HG03025 (cell line): ENCODE measurements around the gene ABCA9.
"Not testable (repeated sequence)": the region's sequence is repeated elsewhere in the genome, so short reads cannot be mapped to it uniquely, and the experiment has no call there.

Experiments used
- ATAC-seq: cut with Tn5 transposase; IDR thresholded peaks from one replicate; pipeline ENCODE4 v1.9.1; 2021; ENCODE audit warnings: mild to moderate bottlenecking, moderate library complexity; ENCODE audit not compliant: unreplicated experiment, low FRiP score

The ABCA9 gene

DNA sequence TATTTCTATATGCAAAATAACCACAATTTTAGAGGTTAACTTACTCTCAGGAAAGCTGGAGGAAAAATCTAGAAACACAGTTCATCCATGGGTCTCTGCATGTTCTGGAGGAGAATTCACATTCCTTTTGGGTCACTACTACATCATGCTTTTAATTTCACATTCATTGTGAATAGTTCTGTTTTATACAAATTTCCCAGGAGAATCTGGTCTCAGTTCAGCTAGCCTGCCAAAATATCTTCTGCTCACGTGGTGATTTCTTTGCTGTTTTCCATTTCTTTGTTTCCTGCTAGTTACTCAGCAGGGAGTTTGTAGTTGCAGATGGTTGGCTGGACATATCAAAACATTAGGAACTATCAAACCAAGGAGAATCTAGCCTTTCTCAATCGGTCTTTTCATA, at the start of gene ABCA9:
ABCA9 (minus strand) TSS at position 106 of the 400 bp plus-strand sequence. CDS start 9,801 bp downstream, outside the sequence.
- no peak for ATAC-seq

DNA sequence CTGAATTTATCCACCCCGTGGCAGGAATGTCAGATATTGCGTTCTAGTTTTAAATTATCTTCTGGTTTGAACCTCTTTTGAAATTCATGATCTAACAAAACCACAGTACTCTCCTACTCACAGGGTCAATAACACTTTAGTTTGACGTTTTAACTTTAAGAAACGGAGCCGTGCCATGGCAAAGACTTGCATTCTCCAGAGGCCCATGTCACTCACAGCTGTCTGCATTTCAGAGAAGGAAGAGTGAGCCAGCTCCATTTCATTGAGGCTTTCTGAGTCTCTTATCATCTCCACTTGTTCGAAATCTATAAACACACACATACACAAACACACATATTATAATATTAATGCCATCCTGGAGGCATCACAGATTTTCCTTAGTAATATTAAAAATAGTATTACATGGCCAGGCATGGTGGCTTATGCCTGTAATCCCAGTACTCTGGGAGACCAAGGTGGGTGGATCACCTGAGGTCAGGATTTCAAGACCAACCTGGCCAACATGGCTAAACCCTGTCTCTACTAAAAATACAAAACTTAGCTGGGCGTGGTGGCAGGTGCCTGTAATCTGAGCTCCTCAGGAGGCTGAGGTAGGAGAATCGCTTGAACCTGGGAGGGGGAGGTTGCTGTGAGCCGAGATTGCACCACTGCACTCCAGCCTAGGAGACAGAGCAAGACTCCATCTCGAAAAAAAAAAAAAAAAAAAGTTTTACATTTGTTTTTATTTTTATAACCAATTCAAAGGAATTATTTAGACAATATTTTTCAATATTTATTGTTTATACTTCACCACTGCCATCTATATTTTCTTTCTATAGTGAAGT, 45.4 kb upstream of the ABCA9 start:
- ATAC-seq = no peak

DNA sequence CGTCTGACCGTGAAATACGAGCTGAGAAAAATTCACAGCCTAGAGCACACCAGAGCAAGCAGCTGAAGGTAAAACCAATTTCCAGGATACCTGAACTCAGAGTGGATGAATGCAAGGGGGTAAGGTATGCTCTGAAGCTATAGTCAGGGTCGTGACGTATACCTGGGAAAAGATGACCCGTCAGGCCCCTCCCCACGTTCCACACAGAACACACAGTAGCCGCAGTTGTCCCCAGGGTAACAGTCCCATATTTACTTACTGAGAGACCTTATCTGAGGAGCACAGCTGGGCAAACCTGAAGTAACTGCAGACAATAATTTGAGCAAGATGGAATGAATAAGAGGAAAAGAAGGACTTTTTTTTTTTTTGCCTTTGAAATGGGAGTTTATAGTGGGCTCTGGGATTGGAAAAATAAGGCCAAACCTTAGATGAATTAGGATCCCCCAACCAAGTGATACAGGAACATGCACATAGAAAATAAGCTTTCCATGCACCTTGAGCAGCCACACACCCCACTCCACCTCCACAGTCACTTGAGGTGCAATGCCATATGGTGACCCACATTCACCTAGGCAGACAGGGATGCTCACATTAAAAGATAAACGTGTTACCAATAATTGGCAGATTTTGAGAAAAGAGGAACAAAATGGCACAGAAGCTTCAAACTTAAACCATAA, 43.0 kb upstream of the ABCA9 start:
- ATAC-seq = no peak

DNA sequence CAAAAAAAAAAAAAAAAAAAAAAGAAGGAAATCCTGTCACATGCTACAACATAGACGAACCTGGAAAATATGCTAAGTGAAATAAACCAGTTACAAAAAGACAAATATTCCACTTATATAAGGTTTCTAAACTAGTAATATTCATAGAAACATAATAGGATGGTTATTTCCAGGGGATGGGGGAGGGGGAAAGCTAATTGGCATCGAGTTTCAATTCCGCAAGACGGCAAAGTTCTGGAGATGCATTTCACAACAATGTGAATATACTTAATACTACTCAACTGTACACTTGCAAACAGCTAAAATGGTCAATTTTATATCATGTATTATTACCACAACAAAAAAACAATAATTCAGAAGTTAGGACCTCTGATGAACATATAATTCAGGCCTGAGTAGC, 37.9 kb upstream of the ABCA9 start:
- ATAC-seq = no peak

DNA sequence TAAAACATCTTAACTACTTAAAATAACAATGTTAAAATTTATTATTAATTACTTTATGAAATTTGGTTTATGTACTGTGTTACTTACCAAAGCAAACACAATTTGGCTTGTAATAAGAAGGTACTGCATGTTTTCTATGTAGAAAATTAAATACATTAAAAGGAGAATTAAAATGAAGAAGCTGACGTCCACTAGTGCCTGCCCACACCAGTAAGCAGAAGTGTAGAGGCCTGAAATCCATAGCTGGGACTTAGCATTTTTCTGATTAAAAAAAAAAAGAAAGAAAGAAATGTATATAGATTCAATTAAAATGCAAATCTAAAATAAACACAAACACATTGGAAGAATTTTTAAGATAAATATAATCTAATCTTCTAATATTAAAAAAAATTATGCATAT, 35.8 kb upstream of the ABCA9 start:
- no peak for ATAC-seq

DNA sequence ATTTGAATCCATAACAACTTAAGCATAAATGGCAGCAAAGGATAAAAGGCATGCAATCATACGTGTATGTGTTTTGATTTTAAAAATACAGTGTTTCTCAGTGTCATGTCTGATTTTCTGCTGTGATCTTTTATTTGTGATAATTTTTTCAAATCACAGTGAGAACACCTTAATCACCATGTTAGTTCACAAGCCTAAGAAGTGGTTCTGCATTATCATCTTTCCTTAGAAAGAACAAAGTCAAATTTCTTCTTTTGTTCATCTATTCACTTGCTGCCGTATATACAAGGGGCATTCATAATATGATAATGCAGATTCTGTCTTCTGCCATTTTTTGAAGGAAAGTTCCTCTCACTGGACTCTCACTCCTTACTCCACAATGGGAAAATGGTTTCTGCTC, 33.3 kb upstream of the ABCA9 start:
- no peak for ATAC-seq

DNA sequence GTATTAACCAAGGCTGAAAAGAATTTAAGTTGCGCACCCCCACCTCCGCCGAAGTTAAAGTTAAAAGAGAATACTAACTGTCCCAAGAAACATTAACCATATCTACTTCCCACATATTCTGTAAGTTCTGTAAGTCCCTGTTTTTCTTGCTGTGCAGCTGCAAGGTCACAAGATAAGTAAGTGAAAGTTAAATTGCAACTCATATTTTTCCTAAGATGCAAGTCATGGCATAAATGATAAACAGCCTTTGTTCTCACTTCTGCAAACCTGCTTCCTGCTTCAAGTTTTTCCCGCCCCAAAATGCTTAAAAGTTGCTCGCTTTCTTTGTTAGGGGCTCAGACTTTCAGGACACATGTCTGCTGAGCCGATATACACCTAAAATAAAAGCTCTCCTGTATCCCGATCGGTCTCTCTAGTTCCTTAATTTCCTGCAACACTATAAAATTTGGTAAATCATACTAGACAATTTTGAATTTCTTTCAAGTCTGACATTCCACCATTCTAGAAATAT, 32.6 kb upstream of the ABCA9 start:
- ATAC-seq = no peak

DNA sequence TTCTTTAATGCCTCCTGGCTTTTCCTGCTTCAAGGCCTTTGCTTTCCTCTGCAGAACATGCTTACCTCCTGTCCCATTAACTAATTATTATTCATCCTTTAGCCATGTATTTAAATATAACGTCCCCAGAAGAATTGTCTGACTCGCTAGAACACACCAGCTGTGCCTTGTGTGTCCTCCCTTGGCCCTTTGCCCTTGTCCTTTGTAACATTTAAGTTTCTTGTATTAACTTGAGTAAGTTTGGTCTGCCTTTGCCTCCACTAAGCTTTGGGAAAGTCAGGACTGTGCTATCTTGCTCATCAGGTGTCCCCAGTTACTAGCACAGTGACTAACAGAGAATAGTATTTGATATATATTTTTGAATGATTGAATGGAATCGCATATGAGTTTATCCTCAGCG, 29.6 kb upstream of the ABCA9 start:
- no peak for ATAC-seq

DNA sequence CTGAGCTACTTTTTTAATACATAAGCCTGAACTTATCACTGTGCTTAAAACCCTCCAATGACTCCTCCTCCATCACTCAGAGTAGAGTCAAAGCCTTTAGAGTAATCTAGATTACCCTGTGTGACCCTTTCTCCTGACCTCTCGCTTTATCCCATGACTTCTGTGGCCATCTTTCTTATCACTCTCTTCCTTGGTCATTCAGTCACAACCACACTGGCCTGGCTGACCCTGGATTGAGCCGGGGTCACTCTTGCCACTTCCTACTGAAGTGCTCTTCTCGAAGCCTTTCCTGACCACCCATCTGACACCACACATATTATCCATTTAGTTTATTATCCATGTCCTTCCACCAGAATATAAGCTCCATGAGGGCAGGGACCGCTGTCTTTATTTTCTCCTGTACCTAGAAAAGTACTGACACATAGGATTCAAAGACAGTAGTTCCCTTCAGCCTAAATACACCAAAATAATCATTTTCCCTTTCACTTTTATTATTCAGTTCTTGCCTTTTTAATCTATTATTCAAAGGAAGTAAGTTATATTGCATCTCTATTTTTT, 28.0 kb upstream of the ABCA9 start:
- ATAC-seq = no peak

DNA sequence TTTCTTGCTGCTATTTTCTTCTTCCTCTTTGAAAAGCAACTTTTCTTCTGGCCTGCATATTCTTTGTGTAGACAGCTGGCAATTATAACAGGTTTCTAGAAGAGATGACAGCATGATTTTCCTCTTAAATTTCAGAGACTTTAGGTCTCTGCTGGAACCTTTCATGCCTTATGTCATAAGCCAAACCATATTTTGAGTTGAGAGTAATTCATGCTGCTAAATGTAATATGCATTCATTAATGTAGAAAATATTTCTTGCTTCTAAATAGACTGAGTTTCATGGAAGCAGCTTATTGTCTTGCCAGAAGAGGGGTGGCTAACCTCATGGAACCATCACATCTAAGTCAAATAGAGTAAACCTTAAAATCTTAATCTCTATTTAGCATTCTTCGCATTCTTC, 25.9 kb upstream of the ABCA9 start:
- no peak for ATAC-seq

GRCh38 chr17:69084911-69085310, 24.2 kb upstream of the ABCA9 start:
- no peak for ATAC-seq

DNA sequence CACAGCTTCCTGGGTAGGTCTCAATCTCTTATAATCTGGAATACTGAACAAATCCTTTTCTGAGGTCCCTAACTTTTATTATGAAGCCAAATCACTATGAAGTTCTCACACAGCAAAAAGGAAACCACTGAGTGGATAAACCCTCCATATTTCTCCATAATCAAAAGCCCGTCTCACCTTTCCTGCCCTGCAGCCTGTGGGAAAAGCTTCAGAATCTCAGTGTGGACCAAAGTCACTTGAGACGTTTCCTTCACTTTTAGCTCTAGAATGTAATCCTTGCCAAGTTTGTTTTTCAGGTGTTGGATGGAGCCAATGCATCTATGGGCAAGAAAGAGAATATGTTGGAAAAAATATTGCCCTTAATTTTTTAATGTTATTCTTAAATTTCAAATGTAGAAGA, 22.0 kb upstream of the ABCA9 start:
- no peak for ATAC-seq

GRCh38 chr17:69078864-69079263, 18.1 kb upstream of the ABCA9 start:
- ATAC-seq = no peak

DNA sequence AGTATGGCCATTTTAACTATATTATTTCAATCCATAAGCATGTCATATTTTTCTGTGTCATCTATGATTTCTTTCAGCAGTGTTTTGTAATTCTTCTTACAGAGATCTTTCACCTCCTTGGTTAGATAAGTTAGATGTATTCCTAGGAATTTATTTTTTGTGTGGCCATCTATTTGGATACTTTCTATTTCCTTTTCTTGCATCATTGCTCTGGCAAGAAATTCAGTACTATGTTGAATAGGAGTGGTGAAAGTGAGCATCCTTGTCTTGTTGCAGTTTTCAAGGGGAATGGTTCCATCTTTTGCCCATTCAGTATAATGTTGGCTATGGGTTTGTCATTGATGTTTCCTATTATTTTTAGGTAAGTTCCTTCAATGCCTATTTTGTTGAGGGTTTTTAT, 15.1 kb upstream of the ABCA9 start:
- ATAC-seq = no peak

DNA sequence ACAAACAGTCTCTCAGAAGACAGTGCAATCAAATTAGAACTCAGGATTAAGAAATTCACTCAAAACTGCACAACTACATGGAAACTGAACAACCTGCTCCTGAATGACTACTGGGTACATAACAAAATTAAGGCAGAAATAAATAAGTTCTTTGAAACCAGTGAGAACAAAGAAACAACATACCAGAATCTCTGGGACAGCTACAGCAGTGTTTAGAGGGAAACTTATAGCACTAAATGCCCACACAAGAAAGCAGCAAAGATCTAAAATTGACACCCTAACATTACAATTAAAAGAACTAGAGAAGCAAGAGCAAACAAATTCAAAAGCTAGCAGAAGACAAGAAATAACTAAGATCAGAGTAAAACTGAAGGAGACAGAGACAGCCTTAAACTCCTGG, 12.7 kb upstream of the ABCA9 start:
- ATAC-seq = not testable (repeated sequence)

- ATAC-seq = not testable (repeated sequence)
Observed at GRCh38 chr17:69072803-69073256, 12.1 kb upstream of the ABCA9 start.

DNA sequence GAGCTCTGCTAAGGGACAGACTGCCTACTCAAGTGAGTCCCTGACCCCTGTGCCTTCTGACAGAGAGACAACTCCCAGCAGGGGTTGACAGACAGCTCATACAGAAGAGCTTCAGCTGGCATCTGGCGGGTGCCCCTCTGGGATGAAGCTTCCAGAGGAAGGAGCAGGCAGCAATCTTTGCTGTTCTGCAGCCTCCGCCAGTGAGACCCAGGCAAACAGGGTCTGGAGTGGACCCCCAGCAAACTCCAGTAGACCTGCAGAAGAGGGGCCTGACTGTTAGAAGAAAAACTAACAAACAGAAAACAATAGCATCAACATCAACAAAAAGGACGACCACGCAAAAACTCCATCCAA, 10.5 kb upstream of the ABCA9 start:
- not testable (repeated sequence) for ATAC-seq

DNA sequence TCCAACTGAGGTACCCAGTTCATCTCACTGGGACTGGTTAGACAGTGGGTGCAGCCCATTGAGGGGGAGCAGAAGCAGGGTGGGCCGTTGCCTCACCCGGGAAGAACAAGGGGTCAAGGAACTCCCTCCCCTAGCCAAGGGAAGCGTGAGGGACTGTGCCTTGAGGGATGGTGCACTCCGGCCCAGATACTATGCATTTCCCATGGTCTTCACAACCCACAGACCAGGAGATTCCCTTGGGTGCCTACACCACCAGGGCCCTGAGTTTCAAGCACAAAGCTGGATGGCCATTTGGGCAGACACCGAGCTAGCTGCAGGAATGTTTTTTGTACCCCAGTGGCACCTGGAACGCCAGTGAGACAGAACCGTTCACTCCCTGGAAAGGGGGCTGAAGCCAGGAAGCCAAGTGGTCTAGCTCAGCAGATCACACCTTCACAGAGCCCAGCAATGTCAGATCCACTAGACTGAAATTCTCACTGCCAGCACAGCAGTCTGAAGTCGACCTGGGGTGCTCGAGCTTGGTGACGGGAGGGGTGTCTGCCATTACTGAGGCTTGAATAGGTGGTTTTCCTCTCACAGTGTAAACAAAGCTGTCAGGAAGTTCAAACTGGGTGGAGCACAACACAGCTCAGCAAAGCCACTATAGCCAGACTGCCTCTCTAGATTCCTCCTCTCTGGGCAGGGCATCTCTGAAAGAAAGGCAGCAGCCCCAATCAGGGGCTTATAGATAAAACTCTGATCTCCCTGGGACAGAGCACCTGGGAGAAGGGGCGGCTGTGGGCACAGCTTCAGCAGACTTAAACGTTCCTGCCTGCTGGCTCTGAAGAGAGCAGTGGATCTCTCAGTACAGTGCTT, 9.9 kb upstream of the ABCA9 start:
- not testable (repeated sequence) for ATAC-seq

DNA sequence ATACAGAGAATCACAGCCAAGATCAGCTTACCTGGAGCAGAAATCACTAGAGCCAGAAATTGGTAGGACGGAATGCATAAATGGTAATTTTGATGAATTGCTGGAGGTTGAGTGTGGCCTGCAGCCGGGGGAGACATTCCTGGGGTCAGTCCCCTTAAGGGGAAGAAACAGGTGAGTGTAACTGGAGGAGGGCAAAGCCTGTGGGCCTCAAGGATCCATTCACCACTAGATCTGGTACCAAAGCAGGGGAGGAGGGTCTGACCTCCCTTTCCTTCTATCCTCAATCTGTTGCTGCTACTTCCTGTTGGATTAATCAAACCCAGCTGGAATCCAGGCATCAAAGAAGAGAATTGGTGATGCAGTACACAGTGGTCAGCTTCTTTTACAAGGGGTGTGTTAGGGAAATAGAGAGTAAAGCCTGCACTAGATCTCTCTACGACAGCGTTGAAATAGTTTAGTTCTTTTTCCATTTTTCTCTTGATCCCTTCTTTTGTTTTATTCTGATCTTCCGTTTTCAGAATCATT, 8.6 kb upstream of the ABCA9 start:
- no peak for ATAC-seq

DNA sequence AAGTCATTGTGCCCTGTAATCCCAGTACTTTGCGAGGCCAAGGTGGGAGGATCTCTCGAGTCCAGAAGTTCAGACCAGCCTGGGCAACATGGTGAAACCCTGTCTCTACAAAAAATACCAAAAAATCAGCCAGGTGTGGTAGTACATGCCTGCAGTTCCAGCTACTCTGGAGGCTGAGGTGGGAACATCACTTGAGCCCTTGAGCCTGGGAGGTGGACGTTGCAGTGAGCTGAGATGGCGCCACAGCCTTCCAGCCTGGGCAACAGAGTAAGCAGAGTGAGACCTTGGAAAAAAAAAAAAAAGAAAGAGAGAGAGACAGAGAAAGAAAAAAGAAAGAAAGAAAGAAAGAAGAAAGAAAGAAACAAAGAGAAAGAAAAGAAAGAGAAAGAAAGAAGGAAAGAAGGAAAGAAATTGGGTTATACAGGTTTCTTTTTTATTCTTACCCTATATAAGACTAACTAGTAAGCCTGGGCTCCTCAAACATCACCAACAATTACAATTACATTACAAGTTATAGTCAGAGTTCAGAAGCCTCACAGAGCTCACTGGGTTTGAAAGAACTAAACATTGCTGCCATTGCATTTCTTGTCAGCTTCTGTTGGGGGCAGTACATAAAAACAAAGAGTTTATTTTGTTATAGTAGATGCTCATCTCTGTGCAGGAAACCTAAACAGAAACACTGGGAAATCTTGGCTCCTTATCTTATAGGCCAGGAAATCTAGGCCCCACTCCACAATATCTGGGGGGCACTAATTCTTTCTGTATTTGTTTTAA, 6.7 kb upstream of the ABCA9 start:
- no peak for ATAC-seq
